H4 (cell line): Measurements from ENCODE around the gene MAP7D2. TPM values are rescaled to one million over a fixed set of nuclear protein-coding genes. Genes with fewer than 3 reads are reported as not detected.
"Not testable (repeated sequence)": the region's sequence is repeated elsewhere in the genome, so short reads cannot be mapped to it uniquely, and the experiment has no call there.

Source experiments
- DNase-seq: peaks from one replicate; pipeline ENCODE4 v3.0.0-alpha.2; 2015; ENCODE audit warnings: low spot score
- total RNA-seq: library from RNA; depleted of rRNA; stranded (reverse); fragments of >200 nt; shearing (Covaris generic); gene quantifications from 2 replicates; pipeline ENCODE4 v1.2.3, GENCODE V29; 2014; rRNA removed

MAP7D2 gene
- 0.45 and 0.89 TPM in 2 replicates for total RNA-seq

DNA sequence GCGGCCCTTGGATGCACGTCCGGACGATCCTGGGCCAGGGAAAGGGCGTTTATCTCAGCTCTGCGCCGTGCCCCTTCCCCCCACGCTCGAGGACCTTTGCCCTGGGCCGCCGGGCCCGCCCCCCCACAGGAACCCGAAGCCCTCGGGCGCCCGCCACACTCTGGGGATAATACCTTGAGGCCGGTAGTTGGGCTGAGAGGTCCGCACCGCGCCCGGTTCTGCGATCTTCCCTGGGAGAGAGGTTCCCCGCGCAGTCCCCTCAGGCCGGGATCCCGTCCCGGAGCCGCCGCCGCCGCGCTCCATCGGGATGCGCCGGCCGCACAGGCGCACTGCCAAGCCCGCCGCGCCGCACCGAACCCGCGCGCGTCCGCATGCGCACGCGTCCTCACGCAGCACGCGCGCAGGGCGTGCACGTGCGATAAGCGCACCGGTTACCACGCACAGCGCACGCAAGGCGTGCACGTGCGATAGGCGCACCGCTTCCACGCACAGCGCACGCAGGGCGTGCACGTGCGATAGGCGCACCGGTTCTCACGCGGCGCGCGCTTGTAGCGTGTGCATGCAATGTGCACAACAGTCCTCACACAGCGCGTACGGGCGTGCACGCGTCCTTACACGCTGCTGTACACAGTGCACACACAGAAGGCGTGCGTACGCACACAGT lies at the start of gene MAP7D2:
MAP7D2 (minus strand) TSS at position 331 of the 664 bp plus-strand sequence; CDS start at position 303, 28 bp downstream.
- DNase-seq = no peak

DNA sequence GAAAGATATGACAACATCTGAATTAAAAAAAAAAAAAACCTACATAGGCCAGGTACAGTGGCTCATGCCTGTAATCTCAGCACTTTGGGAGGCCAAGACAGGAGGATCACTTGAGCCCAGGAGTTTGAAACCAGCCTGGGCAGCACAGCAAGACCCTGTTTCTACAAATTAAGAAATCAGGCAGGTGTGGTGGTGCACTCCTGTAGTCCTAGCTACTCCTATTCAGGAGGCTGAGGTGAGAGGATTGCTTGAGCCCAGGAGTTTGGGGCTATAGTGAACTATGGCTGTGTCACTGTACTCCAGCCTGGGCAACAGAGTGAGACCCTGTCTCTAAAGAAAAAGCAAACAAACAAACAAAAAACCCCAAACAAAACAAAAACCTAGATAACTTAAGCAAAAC lies 45.8 kb upstream of the MAP7D2 start:
- not testable (repeated sequence) for DNase-seq

DNA sequence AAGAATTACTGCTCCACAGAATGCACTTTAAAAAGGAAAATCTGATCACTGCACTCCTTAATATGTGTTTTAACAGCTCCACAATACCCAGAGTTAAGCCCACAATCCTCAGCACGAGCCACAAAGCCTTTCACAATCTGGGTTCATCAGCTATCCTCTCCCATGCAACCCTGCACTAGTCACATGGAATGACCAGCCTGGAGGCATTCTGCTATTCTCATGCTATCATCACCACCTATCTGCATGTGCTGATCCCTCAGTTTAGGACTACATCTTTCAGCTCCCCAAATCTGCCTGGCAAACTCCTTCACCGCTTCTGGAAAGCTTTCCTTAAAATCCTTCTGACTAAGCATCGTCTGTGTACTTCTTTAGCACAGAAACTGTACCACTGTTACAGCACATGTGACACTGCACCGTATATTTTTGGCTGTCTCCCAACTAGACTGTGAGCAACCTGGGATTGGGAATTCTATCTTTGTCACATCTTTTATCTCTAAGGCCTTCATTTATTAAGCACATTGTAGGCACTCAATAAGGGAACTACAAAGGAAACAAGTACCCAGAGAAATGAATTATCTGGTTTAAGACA lies 43.2 kb upstream of the MAP7D2 start:
- DNase-seq = no peak

DNA sequence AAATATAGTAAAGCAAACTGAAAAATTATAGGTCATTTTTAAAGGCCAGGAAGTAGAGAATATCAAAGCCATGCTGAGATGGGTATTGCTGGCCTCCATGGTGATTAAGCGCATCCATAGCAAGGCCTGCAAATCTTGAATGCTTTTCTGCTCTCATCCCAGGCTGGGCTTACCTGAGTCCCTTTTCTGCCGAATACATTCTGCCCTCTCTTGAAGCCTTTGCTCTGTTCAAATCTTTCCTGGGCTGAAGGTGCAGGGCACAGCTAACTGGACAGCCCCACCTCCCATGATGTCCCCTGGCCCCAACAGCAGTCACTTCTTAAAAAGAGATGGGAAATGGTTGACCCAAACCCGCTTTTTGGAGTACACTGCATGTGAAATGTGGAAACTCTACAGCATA lies 35.0 kb upstream of the MAP7D2 start:
- no peak for DNase-seq

DNA sequence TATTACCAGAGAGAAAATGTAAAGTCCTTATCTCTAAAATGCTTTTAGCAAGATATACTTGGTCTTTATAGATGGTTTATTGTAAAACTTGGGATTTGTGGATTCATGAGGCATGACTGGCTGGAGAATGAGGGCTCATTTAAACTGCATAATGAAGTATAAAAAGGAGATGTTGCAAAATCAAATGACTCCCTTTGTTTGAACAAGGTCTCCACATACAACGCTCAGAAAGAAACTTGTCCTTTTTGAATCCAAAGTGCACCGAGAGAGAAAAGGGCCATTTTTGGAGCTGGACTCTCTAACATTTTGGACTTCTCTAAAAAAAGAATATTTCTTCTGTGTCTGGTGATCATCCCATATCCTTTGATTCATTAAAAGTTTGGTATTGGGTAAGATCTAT lies 32.6 kb upstream of the MAP7D2 start:
- no peak for DNase-seq

DNA sequence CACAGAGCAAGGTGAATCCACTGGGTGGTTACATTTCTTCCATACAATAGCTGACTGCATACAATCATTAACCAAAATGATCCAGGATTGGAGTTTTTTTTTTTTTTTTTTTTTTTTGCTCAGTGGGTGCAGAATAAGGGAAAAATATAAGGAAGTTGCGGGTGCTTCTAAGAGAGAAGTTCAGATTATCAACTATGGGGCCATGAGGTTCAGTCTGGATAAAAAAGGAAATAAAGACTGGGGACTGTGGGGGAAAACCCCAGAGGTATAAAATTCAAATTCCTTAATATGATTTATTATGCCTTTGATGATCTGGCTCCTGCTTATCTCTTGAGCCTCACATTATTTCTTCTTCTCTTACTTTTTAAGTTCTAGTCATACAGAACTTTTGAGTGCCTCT lies 30.9 kb upstream of the MAP7D2 start:
- DNase-seq = no peak

DNA sequence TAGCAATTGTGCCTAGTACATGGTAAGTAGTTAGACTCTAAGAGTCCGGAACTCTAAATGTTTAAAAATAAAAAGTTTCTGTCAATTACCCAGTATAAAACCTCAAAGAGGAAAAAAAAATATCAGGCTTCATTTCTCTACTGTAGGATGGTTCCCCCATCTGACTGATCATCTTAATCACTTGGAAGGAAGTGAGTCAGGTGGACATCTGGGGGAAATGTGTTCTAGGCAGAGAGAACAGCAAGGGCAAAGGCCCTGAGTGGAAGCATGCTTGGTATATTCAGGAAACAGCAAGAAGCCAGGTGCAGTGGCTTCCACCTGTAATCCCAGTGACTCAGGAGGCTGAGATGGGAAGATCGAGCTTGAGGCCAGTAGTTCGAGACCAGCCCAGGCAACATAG lies 27.8 kb upstream of the MAP7D2 start:
- no peak for DNase-seq

DNA sequence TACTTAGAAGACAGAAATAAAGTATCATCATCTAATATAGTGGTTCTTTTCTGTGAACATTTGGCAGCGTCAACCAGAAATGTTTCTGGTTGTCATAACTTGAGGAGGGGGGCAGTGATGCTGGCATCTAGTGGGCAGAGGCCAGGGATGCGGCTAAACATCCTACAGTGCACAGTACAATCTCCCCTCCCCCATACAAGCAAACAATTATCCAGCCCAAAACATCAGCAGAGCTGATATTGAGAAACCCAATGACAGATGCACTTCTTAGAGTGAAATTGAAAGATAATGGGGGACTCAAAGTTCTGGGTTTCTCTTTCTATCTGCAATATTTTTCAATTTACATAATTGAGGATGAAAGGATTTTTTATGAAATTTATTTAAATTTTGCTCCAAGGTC lies 26.9 kb upstream of the MAP7D2 start:
- DNase-seq = no peak

DNA sequence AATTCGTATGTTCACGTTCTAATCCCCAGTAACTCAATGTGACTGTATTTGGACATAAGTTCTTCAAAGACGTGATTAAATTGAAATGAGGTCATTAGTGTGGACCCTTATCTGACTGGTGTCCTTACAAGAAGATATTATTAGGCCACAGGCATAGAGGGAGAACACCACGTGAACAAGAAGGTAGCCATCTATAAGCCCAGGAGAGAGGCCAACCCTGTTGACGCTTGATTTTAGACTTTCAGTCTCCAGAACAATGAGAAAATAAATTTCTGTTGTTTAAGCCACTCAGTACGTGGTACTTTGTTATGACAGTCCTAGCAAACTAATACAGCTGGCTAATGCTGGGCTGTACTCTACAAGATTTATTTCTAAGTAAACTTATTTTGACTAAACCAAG lies 26.4 kb upstream of the MAP7D2 start:
- DNase-seq = no peak

DNA sequence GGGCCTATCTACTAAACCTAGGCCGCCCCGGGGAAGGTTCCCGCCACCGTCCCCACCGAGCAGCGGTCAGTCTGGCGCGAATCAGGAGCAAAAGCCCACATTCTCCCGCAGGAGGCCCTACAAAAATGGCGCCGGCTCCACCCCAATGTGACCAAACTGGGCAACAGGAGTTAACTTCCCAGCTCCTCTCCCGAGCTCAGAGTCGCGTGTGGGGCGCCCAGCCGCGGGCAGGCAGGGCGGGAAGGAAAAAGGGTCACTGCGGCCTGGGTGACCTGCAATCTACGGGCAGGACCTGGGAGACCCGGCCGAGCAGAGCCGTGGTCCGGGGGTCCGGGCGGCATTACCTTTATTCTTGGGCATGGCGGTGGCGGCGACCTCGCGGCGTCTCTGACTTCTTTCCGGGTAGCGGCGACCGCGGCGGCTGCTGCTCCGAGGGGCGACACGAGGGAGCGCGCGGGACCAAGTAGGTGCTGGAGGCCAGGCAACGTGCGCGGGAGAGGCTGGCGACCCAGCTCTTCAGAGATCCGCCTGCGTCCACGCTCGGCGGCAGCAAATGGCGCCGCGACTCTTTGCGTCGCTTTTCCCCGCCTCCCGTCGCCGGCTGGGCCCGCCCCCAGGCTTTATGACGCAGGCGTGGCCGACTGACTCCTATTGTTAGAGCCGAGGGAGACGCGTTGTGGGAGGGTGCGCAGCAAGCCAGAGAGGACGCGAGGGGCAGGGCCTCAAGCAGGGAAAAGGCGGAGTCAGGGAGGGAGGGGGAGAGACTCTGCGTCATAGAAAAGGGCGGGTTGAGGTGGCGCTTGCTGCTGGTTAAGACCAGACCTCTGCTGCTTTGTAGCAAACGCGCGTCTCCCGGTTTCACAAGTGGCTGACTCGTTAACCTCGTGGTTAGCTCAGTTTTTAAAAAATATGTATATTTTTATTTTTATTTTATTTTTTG lies 24.8 kb upstream of the MAP7D2 start, which contains the start of gene EIF1AX:
EIF1AX (minus strand) TSS at position 558 of the 940 bp plus-strand sequence; CDS start at position 360, 198 bp downstream.
- DNase-seq = peak; percentile 97

DNA sequence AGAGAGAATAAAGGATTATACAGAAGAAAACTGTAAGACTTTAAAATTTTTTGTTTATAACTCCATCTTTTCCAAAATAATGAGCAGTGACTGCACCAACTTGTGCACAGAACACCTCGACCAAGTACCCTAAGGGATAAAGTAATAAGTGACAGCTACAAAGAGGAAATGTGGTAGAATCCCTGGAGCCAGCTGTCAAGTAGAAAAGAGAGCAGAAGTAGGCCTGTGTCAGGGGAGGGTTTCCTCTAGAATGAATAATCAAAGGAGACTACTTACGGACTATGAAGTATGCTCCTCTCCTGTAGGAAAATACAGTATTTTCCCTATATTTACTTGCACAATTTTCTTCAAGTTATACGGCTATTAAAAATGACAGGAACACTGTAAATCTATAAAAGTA lies 23.7 kb upstream of the MAP7D2 start:
- DNase-seq = no peak

DNA sequence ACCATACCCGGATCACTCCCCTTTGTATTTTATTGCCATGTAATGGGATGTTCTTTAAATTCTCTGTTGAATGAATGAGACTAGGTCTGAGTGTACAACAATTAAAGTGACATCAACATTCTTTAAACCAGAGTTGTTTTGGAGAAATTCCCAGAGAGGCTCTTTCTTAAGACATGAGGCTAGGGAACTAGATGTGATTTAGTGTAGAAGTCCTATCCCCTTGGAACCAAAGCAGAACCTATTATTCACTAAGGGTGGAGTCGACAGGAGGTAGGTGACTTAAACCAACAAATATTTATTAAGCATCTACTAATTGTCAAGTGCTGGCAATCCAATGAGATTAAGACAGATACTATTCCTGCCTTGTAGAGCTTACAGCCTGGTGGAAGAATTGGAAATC lies 23.3 kb upstream of the MAP7D2 start:
- no peak for DNase-seq

DNA sequence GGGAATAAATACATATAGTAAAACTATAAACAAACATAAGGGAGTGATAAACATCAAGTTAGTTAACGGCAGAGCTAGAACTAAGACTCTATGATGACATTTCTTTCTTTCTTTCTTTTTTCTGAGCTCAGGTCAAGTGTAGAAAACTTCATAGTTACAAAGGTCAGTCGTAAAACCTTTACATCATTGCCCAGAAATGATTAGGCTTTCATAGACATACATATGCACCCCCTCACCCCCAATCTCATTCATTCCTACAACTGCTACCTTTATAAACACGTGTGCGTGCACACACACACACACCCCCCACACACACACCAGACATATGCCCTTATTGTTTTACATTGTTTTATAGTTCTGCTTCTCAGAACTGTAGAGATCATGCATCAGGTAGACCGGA lies 19.2 kb upstream of the MAP7D2 start:
- DNase-seq = no peak

DNA sequence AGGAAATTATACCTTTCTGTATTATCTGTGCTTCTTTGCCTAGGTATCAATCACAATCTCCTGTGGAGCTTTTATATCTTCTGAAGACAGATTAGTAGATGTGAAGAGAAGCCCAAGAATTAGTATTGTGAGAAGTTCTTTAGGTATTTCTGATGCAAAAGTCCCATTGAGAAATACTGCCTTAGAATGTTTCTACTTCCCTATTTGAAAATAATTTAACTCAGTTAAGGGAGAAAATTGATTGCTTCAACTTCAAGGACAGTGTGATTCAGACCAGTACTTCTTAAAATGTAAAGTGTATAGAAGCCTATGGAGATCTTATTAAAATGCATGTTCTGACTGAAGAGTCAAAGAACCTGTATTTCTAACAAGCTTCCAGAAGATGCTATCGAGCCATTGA lies 16.0 kb upstream of the MAP7D2 start:
- no peak for DNase-seq

DNA sequence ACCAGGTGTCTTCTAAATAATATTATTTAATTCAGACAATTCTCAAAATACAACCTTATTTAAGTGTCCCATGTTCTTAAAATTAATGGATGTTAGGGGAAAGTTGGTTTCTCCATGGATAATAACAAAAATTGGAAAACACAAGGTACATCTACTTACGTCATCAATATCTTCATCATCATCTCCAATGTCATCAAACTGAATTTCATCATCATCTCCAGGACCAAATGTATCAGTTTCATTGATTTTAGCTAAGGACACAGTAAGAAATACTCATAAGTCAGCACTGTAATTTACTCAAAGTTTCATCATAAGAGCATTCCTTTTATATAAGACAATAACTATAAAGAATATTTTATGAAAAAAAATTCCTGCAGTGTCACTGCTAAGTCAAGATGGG lies 13.7 kb upstream of the MAP7D2 start:
- DNase-seq = no peak

DNA sequence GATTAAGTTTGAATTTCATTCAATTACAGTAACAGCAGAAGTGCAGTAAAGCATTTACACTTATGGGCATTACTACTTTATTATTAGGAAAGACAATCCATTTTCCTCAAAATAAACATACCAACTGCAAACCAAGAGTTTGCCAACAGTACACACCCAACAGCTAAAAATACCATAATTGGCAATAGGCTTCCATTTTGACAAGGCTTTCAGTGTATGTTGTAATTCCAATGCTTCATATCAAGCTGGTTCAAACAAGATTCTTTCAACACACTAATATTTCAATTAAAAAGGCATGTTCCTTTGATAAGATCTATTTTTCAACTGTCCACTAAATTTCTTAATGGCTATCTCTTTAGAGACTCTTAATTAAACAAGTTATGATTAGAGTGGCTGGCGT lies 12.8 kb upstream of the MAP7D2 start:
- no peak for DNase-seq

DNA sequence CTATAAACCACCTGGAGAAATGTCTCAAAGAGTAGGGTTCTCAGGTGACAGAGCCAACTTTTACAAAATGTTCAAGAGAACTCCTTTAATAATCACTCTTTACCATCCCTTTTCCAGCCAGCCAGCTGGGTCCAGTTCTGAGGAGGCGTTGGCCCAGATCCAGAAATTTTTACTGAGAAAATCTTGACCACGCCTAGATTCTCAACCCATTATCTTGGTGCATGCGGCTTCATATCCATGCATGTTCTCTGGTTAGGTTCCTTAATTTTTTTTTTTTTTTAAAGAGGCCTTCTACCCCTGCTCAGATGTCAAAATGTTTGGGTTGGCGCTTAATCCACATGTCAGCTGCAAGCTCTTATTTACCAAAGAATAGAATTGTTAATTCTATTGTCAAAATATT lies 12.0 kb upstream of the MAP7D2 start:
- DNase-seq = no peak

DNA sequence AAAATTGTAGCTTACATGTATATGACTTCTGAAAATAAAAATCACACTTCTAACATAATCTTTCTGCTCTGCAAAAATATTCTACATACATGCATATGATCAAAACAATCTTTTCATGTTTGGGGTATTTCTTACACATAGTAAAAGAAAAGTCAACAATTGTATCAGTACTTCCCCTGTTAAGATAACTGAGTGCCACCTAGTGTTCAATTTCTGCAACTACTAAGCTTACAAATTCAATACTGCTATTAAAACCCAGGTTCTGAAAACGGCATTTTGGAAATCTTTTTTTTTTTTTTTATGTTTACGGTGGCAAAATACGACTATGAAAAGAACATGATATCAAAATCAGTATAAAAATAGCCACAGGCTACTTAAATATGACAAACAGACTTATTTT lies 10.7 kb upstream of the MAP7D2 start:
- DNase-seq = not testable (repeated sequence)

DNA sequence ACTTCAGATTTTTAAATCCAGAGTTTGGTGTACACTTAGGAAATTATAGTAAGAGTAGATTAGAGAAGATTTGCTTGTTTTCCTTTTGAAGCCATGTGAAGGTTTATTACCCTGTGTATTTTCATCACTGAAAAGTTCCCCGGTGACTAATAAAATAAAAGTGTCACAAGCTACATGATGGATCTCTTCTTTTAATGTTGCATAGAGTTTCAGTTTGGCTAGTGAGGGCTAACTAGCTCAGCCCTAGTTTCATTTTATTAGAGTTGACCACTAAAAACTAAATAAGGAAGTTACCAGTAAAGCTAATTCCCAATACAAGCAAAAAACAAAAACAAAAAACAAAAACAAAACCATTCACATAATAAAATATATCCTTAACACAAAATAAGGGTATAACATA lies 10.1 kb upstream of the MAP7D2 start:
- DNase-seq = not testable (repeated sequence)

DNA sequence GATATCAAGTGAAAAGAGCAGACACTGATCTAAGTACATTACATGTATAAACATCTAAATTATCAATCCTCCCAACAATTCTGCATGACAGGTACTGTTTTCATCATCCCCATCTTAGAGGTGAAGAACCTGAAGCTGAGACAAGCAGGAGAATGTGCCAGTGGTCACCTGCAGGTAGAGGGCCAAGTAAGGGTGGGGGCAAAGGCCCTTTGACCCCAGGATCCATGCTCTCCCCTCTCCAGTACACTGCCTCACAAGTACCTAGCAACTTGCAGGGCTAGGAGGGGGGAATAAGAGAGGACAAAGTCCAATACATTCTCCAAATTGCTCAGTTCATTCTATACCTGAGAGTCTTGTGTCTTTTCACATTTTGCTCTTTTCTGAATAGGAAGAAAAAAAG lies 8.3 kb upstream of the MAP7D2 start:
- DNase-seq = no peak

DNA sequence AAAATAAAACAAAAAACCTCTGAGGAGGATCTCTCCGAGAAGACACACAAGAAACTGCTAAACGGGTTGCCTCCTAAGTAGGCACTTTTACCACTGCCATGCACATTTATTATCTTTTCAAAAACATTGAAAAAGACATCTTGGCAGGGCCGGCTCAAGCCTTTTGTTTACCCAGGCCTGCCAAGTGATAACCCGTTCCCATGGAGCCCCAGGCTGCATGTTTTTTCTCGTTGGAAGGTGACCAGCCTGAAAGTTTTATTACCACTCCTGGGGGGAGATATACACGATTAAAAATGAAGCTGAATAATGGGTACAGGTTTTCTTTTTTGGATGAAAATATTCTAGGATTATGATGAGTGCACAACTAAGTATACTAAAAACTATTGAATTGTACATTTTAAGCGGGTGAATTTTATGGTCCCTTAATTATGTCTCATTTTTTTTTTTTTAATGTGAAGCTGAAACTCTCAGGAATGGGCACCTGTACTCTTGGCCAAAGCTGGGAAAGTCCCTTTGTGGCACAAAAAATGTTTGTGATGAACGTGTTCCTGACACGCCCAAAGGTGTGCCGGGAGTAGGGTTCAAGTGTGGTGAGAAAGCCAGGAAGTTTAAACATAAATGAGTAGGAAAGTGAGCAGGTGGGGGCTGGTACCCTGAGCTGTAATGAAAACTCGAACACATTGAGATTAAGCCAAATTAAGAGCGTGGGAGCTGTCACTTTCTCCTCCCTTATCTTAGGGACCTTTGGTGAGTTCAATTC lies 1.5 kb upstream of the MAP7D2 start:
- no peak for DNase-seq

DNA sequence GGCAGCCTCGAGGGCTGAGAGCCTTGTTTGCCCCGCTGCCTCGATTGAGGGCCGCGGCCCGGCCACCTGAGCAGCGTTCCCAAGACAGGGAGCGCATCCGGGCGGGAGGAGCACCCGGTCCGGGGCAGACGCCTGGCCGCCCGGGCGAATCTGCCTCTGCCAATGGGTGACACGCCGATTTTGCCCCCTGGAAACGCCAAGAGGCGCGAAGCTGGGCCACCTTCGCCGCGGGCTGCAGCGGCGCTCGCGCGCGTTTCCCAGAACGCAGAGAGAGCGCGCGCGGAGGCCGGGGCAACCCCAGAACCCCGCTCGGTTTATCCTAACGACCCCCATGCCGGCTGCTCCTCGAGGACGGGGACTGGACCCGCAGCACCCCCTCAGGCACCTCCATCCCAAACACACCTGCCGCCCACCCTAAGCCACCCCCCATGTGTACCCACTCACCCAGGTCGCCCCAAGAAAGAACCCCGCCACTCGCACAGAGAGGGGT lies 575 bp downstream of the MAP7D2 start:
- DNase-seq = no peak
